ENCODE results near the gene SIN3B. TPM values are rescaled to one million over a fixed set of nuclear protein-coding genes. Genes with fewer than 3 reads are reported as not detected.
"Not testable (repeated sequence)": the region's sequence is repeated elsewhere in the genome, so short reads cannot be mapped to it uniquely, and the experiment has no call there.

SIN3B gene
- total and polyA plus RNA-seq, 2 donors: 6.4 to 32.8 TPM

- no peak for DNase-seq (ENCODE audit: low read depth in 6 of 9, low spot score in 9 of 9)
- WGBS: 88% methylated on average over 17 of the region's 17 CpGs
These were observed 34.4 kb upstream of the SIN3B start for GRCh38 chr19:16794456-16795441.

GRCh38 chr19:16795731-16796130 is 33.5 kb upstream of the SIN3B start:
- Histone ChIP-seq H3K27me3 (ENCODE audit: control insufficient read depth in 2 of 2, insufficient read depth in 1 of 2, low read length in 1 of 2) (no peaks in the 10 kb centered on the region), H3K4me1 (ENCODE audit: control insufficient read depth in 2 of 2, insufficient read depth in 2 of 2, low read length in 2 of 2) (no peaks in the 10 kb centered on the region), H3K36me3 (ENCODE audit: control insufficient read depth in 2 of 2, insufficient read depth in 2 of 2, low read length in 1 of 2) (no peaks in the 10 kb centered on the region), H3K9me3 (ENCODE audit: control insufficient read depth in 2 of 2, insufficient read depth in 1 of 2, low read length in 1 of 2) (peaks cover 2 to 24% of the 10 kb centered on the region in 2 donors), H3K4me3 (ENCODE audit: low read length in 2 of 2) (no peak overlapping the region), H3K27ac (ENCODE audit: low read depth in 1 of 2, low read length in 1 of 2) (no peak overlapping the region)
- no peak for DNase-seq (ENCODE audit: low read depth in 6 of 9, low spot score in 9 of 9)
- 76% methylated on average over 3 of the region's 3 CpGs for WGBS

More at GRCh38 chr19:16794456-16795441, 34.4 kb upstream of the SIN3B start:
- Histone ChIP-seq H3K36me3 (ENCODE audit: control insufficient read depth in 2 of 2, insufficient read depth in 2 of 2, low read length in 1 of 2) (no peaks in the 10 kb centered on the region), H3K9me3 (ENCODE audit: control insufficient read depth in 2 of 2, insufficient read depth in 1 of 2, low read length in 1 of 2) (peaks cover 2 to 24% of the 10 kb centered on the region in 2 donors), H3K4me3 (ENCODE audit: low read length in 2 of 2) (no peak overlapping the region), H3K4me1 (ENCODE audit: control insufficient read depth in 2 of 2, insufficient read depth in 2 of 2, low read length in 2 of 2) (no peaks in the 10 kb centered on the region), H3K27me3 (ENCODE audit: control insufficient read depth in 2 of 2, insufficient read depth in 1 of 2, low read length in 1 of 2) (no peaks in the 10 kb centered on the region), H3K27ac (ENCODE audit: low read depth in 1 of 2, low read length in 1 of 2) (no peak overlapping the region)

GRCh38 chr19:16797876-16798275 is 31.3 kb upstream of the SIN3B start:
- no peak for DNase-seq (ENCODE audit: low read depth in 6 of 9, low spot score in 9 of 9)

GRCh38 chr19:16798326-16798725 is 30.9 kb upstream of the SIN3B start:
- DNase-seq (ENCODE audit: low read depth in 6 of 9, low spot score in 9 of 9); H3K4me3 ChIP-seq (ENCODE audit: low read length in 2 of 2); H3K4me1 ChIP-seq (ENCODE audit: control insufficient read depth in 2 of 2, insufficient read depth in 2 of 2, low read length in 2 of 2); H3K27me3 ChIP-seq (ENCODE audit: control insufficient read depth in 2 of 2, insufficient read depth in 1 of 2, low read length in 1 of 2); H3K27ac ChIP-seq (ENCODE audit: low read depth in 1 of 2, low read length in 1 of 2); H3K36me3 ChIP-seq (ENCODE audit: control insufficient read depth in 2 of 2, insufficient read depth in 2 of 2, low read length in 1 of 2): not testable (repeated sequence)
- peaks cover 2 to 24% of the 10 kb centered on the region in 2 donors for H3K9me3 ChIP-seq (ENCODE audit: control insufficient read depth in 2 of 2, insufficient read depth in 1 of 2, low read length in 1 of 2)
- WGBS: 93% methylated on average over 6 of the region's 6 CpGs

More at GRCh38 chr19:16797876-16798275, 31.3 kb upstream of the SIN3B start:
- Histone ChIP-seq H3K36me3 (ENCODE audit: control insufficient read depth in 2 of 2, insufficient read depth in 2 of 2, low read length in 1 of 2) (no peaks in the 10 kb centered on the region), H3K27ac (ENCODE audit: low read depth in 1 of 2, low read length in 1 of 2) (no peak overlapping the region), H3K4me1 (ENCODE audit: control insufficient read depth in 2 of 2, insufficient read depth in 2 of 2, low read length in 2 of 2) (no peaks in the 10 kb centered on the region), H3K27me3 (ENCODE audit: control insufficient read depth in 2 of 2, insufficient read depth in 1 of 2, low read length in 1 of 2) (no peaks in the 10 kb centered on the region), H3K4me3 (ENCODE audit: low read length in 2 of 2) (no peak overlapping the region), H3K9me3 (ENCODE audit: control insufficient read depth in 2 of 2, insufficient read depth in 1 of 2, low read length in 1 of 2) (peaks cover 2 to 24% of the 10 kb centered on the region in 2 donors)
- 93% methylated on average over 3 of the region's 3 CpGs for WGBS

- 97% methylated on average over 16 of the region's 16 CpGs for WGBS
These were observed 29.5 kb upstream of the SIN3B start for GRCh38 chr19:16799740-16800139.

GRCh38 chr19:16801600-16802013 is 27.6 kb upstream of the SIN3B start:
- Histone ChIP-seq H3K27me3 (ENCODE audit: control insufficient read depth in 2 of 2, insufficient read depth in 1 of 2, low read length in 1 of 2) (no peaks in the 10 kb centered on the region), H3K36me3 (ENCODE audit: control insufficient read depth in 2 of 2, insufficient read depth in 2 of 2, low read length in 1 of 2) (no peaks in the 10 kb centered on the region), H3K9me3 (ENCODE audit: control insufficient read depth in 2 of 2, insufficient read depth in 1 of 2, low read length in 1 of 2) (peaks cover 0 to 2% of the 10 kb centered on the region in 2 donors), H3K4me1 (ENCODE audit: control insufficient read depth in 2 of 2, insufficient read depth in 2 of 2, low read length in 2 of 2) (no peaks in the 10 kb centered on the region), H3K27ac (ENCODE audit: low read depth in 1 of 2, low read length in 1 of 2) (no peak overlapping the region), H3K4me3 (ENCODE audit: low read length in 2 of 2) (no peak overlapping the region)
- no peak for DNase-seq (ENCODE audit: low read depth in 6 of 9, low spot score in 9 of 9)
- WGBS: 95% methylated on average over 8 of the region's 8 CpGs

More at GRCh38 chr19:16799740-16800139, 29.5 kb upstream of the SIN3B start:
- Histone ChIP-seq H3K4me1 (ENCODE audit: control insufficient read depth in 2 of 2, insufficient read depth in 2 of 2, low read length in 2 of 2) (no peaks in the 10 kb centered on the region), H3K36me3 (ENCODE audit: control insufficient read depth in 2 of 2, insufficient read depth in 2 of 2, low read length in 1 of 2) (no peaks in the 10 kb centered on the region), H3K27ac (ENCODE audit: low read depth in 1 of 2, low read length in 1 of 2) (no peak overlapping the region), H3K9me3 (ENCODE audit: control insufficient read depth in 2 of 2, insufficient read depth in 1 of 2, low read length in 1 of 2) (peaks cover 2 to 20% of the 10 kb centered on the region in 2 donors), H3K4me3 (ENCODE audit: low read length in 2 of 2) (no peak overlapping the region), H3K27me3 (ENCODE audit: control insufficient read depth in 2 of 2, insufficient read depth in 1 of 2, low read length in 1 of 2) (no peaks in the 10 kb centered on the region)
- DNase-seq (ENCODE audit: low read depth in 6 of 9, low spot score in 9 of 9): no peak

GRCh38 chr19:16804176-16804575 is 25.0 kb upstream of the SIN3B start:
- H3K9me3 ChIP-seq (ENCODE audit: control insufficient read depth in 2 of 2, insufficient read depth in 1 of 2, low read length in 1 of 2): no peaks in the 10 kb centered on the region
- DNase-seq (ENCODE audit: low read depth in 6 of 9, low spot score in 9 of 9): no peak
- no peak overlapping the region for H3K4me3 ChIP-seq (ENCODE audit: low read length in 2 of 2)
- no peaks in the 10 kb centered on the region for H3K27me3 ChIP-seq (ENCODE audit: control insufficient read depth in 2 of 2, insufficient read depth in 1 of 2, low read length in 1 of 2)
- no peaks in the 10 kb centered on the region for H3K4me1 ChIP-seq (ENCODE audit: control insufficient read depth in 2 of 2, insufficient read depth in 2 of 2, low read length in 2 of 2)
- WGBS: 95% methylated on average over 4 of the region's 4 CpGs
- no peak overlapping the region for H3K27ac ChIP-seq (ENCODE audit: low read depth in 1 of 2, low read length in 1 of 2)
- no peaks in the 10 kb centered on the region for H3K36me3 ChIP-seq (ENCODE audit: control insufficient read depth in 2 of 2, insufficient read depth in 2 of 2, low read length in 1 of 2)

GRCh38 chr19:16807549-16808284 is 21.5 kb upstream of the SIN3B start:
- no peak for DNase-seq (ENCODE audit: low read depth in 6 of 9, low spot score in 9 of 9)
- H3K27ac ChIP-seq (ENCODE audit: low read depth in 1 of 2, low read length in 1 of 2): no peak overlapping the region
- H3K27me3 ChIP-seq (ENCODE audit: control insufficient read depth in 2 of 2, insufficient read depth in 1 of 2, low read length in 1 of 2): no peaks in the 10 kb centered on the region
- peaks cover 0 to 3% of the 10 kb centered on the region in 2 donors for H3K9me3 ChIP-seq (ENCODE audit: control insufficient read depth in 2 of 2, insufficient read depth in 1 of 2, low read length in 1 of 2)
- H3K4me1 ChIP-seq (ENCODE audit: control insufficient read depth in 2 of 2, insufficient read depth in 2 of 2, low read length in 2 of 2): no peaks in the 10 kb centered on the region
- no peaks in the 10 kb centered on the region for H3K36me3 ChIP-seq (ENCODE audit: control insufficient read depth in 2 of 2, insufficient read depth in 2 of 2, low read length in 1 of 2)
- H3K4me3 ChIP-seq (ENCODE audit: low read length in 2 of 2): no peak overlapping the region
- WGBS: 95% methylated on average over 31 of the region's 31 CpGs

All from thymus (tissue), 11 donors.